Panc1 (cell line): ENCODE data around the gene UPF1.

Experiments used
- CTCF ChIP-seq: fragments of 450-650 bp; IDR thresholded peaks from 2 replicates; pipeline ENCODE4 v1.5.1; 2017; ENCODE audit warnings: mild to moderate bottlenecking
- POLR2AphosphoS5 ChIP-seq: IDR thresholded peaks from 2 replicates; pipeline ENCODE4 v1.6.1; 2012; ENCODE audit warnings: mild to moderate bottlenecking, low read depth, low read length, moderate library complexity
- SIN3A ChIP-seq: IDR thresholded peaks from 2 replicates; pipeline ENCODE4 v1.6.1; 2012; ENCODE audit warnings: low read depth, mild to moderate bottlenecking, low read length, moderate library complexity, borderline replicate concordance; ENCODE audit not compliant: insufficient read depth

- no peak for TF ChIP-seq CTCF
- no peak for TF ChIP-seq SIN3A
- TF ChIP-seq POLR2AphosphoS5: no peak
These were observed 16.1 kb upstream of the UPF1 start for GRCh38 chr19:18815673-18816072.
